Karpas-422 (cell line): ENCODE data around the gene TINAG. TPM values are rescaled to one million over a fixed set of nuclear protein-coding genes. Genes with fewer than 3 reads are reported as not detected.

Experiments
- DNase-seq: peaks from one replicate; pipeline ENCODE4 v3.0.0-alpha.2; 2015
- H2AFZ ChIP-seq: fragments of 200-600 bp; sonication (generic); 2 replicates; pipeline ENCODE4 v1.6.1; 2014; ENCODE audit warnings: antibody characterized with exemption, low read length, mixed read lengths
- H3K27ac ChIP-seq: fragments of 200-600 bp; sonication (generic); 2 replicates; pipeline ENCODE4 v1.5.1; 2014; ENCODE audit warnings: mild to moderate bottlenecking, low read length, moderate library complexity
- H3K27me3 ChIP-seq: fragments of 200-600 bp; sonication (generic); 2 replicates; pipeline ENCODE4 v1.6.1; 2014; ENCODE audit warnings: low read length, mixed read lengths
- H3K36me3 ChIP-seq: fragments of 200-600 bp; sonication (generic); 2 replicates; pipeline ENCODE4 v1.6.1; 2014; ENCODE audit warnings: low read length, mixed read lengths; ENCODE audit not compliant: insufficient read depth
- H3K4me1 ChIP-seq: fragments of 200-600 bp; sonication (generic); 2 replicates; pipeline ENCODE4 v1.6.1; 2014; ENCODE audit warnings: mild to moderate bottlenecking, low read length, mixed read lengths
- H3K4me2 ChIP-seq: fragments of 200-600 bp; sonication (generic); 2 replicates; pipeline ENCODE4 v1.6.1; 2014; ENCODE audit warnings: low read length, low read depth, mild to moderate bottlenecking; ENCODE audit not compliant: poor library complexity, severe bottlenecking
- H3K4me3 ChIP-seq: fragments of 200-600 bp; sonication (generic); 2 replicates; pipeline ENCODE4 v1.5.1; 2014; ENCODE audit warnings: mild to moderate bottlenecking, antibody characterized with exemption, low read length, mixed read lengths
- H3K79me2 ChIP-seq: fragments of 200-600 bp; sonication (generic); 2 replicates; pipeline ENCODE4 v1.6.1; 2014; ENCODE audit warnings: mild to moderate bottlenecking, low read length, mixed read lengths
- H3K9ac ChIP-seq: fragments of 200-600 bp; sonication (generic); 2 replicates; pipeline ENCODE4 v1.6.0; 2014; ENCODE audit warnings: low read length
- H3K9me2 ChIP-seq: fragments of 200-600 bp; sonication (generic), shearing (Covaris generic); replicated peaks from 2 replicates; pipeline ENCODE4 v1.6.0; 2014; ENCODE audit warnings: mild to moderate bottlenecking, low read length, moderate library complexity; ENCODE audit not compliant: insufficient read depth
- H3K9me3 ChIP-seq: fragments of 300-700, 200-600 bp; sonication (generic); 2 replicates; pipeline ENCODE4 v1.6.1; 2014; ENCODE audit warnings: low read length, mixed read lengths
- H4K20me1 ChIP-seq: fragments of 200-600 bp; sonication (generic); 2 replicates; pipeline ENCODE4 v1.6.1; 2014; ENCODE audit warnings: mild to moderate bottlenecking, antibody characterized with exemption, low read length, low read depth; ENCODE audit not compliant: insufficient read depth
- total RNA-seq: library from RNA; depleted of rRNA; stranded (reverse); fragments of >200 nt; shearing (Covaris generic); gene quantifications from 2 replicates; pipeline ENCODE4 v1.2.3, GENCODE V29; 2014; ENCODE audit warnings: low replicate concordance

The TINAG gene
- total RNA-seq, 1 experiment from 2014 or later, result not detected

DNA sequence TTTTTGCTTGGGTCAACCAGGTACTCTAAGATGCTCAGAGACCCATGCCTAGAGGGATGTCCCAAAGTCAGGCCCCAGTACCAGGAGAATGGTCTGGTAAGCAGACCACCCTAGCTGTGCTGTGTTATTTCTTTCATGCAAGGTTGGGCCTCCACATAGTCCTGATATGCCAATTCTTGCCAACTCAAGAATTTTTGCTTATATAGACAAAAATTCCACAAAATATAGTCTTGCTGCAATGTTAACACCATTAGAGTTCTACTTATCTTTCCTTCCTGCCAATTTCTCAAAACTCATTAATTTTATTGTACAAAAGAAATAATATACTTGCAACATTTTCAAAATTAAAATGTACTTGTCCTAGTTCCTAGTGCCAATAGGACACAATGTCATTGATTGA lies 33.9 kb upstream of the TINAG start:
- H3K9ac ChIP-seq, result no peak overlapping the region
- no peak overlapping the region for H3K4me2 ChIP-seq
- H3K27me3 ChIP-seq, result no peaks in the 10 kb centered on the region
- DNase-seq, result no peak
- no peaks in the 10 kb centered on the region for H4K20me1 ChIP-seq
- H3K79me2 ChIP-seq, result no peaks in the 10 kb centered on the region
- no peaks in the 10 kb centered on the region for H3K9me3 ChIP-seq
- H3K4me3 ChIP-seq, result no peak overlapping the region
- peaks cover 8% of the 10 kb centered on the region for H3K4me1 ChIP-seq
- no peaks in the 10 kb centered on the region for H3K36me3 ChIP-seq
- no peak overlapping the region for H2AFZ ChIP-seq
- no peak overlapping the region for H3K27ac ChIP-seq
- 0 out of 2 replicates have a peak, but pooled peaks cover 5% of the 10 kb centered on the region for H3K9me2 ChIP-seq

DNA sequence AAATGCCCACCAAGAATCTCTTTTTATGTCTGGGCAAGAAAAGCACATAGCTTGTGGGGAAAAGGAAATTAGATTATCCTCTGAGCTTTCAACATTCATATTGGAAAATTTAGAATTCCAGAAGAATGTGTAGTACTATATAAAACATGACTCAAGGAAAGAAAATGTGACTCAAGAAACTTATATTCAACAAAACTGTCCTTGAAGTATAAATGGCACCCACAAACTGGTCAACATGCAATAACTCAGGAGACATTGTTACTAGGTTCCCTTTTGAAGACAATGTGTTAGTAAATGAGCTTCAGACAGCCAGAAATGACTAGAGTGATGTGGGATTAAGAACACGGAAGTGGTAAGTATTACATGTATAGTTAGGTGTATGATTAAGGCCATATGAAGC lies 26.1 kb upstream of the TINAG start:
- H3K4me3 ChIP-seq, result no peak overlapping the region
- no peaks in the 10 kb centered on the region for H4K20me1 ChIP-seq
- H3K9me2 ChIP-seq, result no peaks in the 10 kb centered on the region
- H3K9ac ChIP-seq, result no peak overlapping the region
- DNase-seq, result no peak
- H3K27me3 ChIP-seq, result no peaks in the 10 kb centered on the region
- no peak overlapping the region for H3K27ac ChIP-seq
- H3K9me3 ChIP-seq, result no peaks in the 10 kb centered on the region
- no peaks in the 10 kb centered on the region for H3K79me2 ChIP-seq
- no peaks in the 10 kb centered on the region for H3K4me1 ChIP-seq
- no peaks in the 10 kb centered on the region for H3K36me3 ChIP-seq
- no peak overlapping the region for H2AFZ ChIP-seq
- no peak overlapping the region for H3K4me2 ChIP-seq

- no peaks in the 10 kb centered on the region for H3K9me3 ChIP-seq
- no peak for DNase-seq
- no peaks in the 10 kb centered on the region for H3K4me1 ChIP-seq
- H4K20me1 ChIP-seq, result no peaks in the 10 kb centered on the region
- no peaks in the 10 kb centered on the region for H3K27me3 ChIP-seq
- no peak overlapping the region for H3K9ac ChIP-seq
- H3K4me3 ChIP-seq, result no peak overlapping the region
- no peak overlapping the region for H2AFZ ChIP-seq
- no peaks in the 10 kb centered on the region for H3K79me2 ChIP-seq
- H3K4me2 ChIP-seq, result no peak overlapping the region
- no peaks in the 10 kb centered on the region for H3K36me3 ChIP-seq
- H3K27ac ChIP-seq, result no peak overlapping the region
- H3K9me2 ChIP-seq, result no peaks in the 10 kb centered on the region
These were observed 23.9 kb upstream of the TINAG start for GRCh38 chr6:54284161-54284860.

- H3K9me2 ChIP-seq, result no peaks in the 10 kb centered on the region
- H4K20me1 ChIP-seq, result no peaks in the 10 kb centered on the region
- no peaks in the 10 kb centered on the region for H3K9me3 ChIP-seq
- DNase-seq, result no peak
- H3K79me2 ChIP-seq, result no peaks in the 10 kb centered on the region
- H3K27ac ChIP-seq, result no peak overlapping the region
- H3K36me3 ChIP-seq, result no peaks in the 10 kb centered on the region
- no peaks in the 10 kb centered on the region for H3K4me1 ChIP-seq
- no peaks in the 10 kb centered on the region for H3K27me3 ChIP-seq
- no peak overlapping the region for H3K4me2 ChIP-seq
- no peak overlapping the region for H3K4me3 ChIP-seq
- no peak overlapping the region for H2AFZ ChIP-seq
- H3K9ac ChIP-seq, result no peak overlapping the region
These were observed 22.6 kb upstream of the TINAG start for GRCh38 chr6:54285595-54285994.

DNA sequence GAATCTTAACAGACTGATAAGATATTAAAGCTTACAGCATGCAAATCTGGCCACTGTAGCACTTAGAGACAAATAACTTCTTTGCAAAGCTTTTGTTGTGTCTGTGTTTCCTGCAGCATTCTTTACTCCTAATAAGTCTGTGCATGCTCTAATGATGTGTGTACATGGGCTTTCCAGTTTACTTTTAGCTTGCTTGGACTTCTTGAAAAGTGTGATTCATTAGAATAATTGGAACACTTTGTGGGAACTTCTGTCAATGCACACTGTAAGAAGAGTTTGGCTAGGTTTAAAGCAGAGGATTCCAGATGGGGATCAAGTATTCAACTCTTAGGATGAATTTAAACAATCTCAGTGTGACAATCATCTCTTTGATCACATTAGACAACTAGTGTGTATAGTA lies 22.1 kb upstream of the TINAG start:
- Histone ChIP-seq H4K20me1 (no peaks in the 10 kb centered on the region), H3K9me3 (no peaks in the 10 kb centered on the region), H3K4me2 (no peak overlapping the region), H3K36me3 (no peaks in the 10 kb centered on the region), H3K9ac (no peak overlapping the region), H3K27ac (no peak overlapping the region), H2AFZ (no peak overlapping the region), H3K9me2 (no peaks in the 10 kb centered on the region), H3K79me2 (no peaks in the 10 kb centered on the region), H3K27me3 (no peaks in the 10 kb centered on the region), H3K4me3 (no peak overlapping the region), H3K4me1 (peaks cover under 1% of the 10 kb centered on the region; the same call in 1 of the 2 replicates)
- no peak for DNase-seq

DNA sequence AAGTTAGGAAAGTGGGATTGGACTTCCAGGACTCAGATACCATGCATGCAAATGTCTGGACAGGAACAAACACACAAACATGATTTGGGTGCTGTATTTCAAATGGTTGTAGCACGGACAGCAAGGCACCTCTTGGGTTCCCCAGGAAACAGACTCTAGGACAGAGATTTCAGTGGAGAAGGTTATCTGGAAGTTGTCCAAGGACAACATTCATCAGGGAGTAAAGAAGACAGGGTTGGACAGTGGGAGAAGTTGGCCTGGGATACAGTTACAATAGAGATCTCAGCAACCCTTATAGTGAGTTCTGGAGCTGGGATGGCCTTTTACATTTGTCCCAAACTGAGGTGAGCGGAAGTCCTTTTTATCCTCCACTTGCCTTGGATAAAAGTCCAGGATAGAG lies 19.8 kb upstream of the TINAG start:
- Histone ChIP-seq H3K4me2 (no peak overlapping the region), H3K4me3 (no peak overlapping the region), H3K27ac (no peak overlapping the region), H3K79me2 (no peaks in the 10 kb centered on the region), H3K27me3 (no peaks in the 10 kb centered on the region), H4K20me1 (no peaks in the 10 kb centered on the region), H3K9ac (no peak overlapping the region), H3K9me2 (no peaks in the 10 kb centered on the region), H2AFZ (no peak overlapping the region), H3K36me3 (no peaks in the 10 kb centered on the region), H3K4me1 (peaks cover 3% of the 10 kb centered on the region; the same call in 1 of the 2 replicates), H3K9me3 (no peaks in the 10 kb centered on the region)
- no peak for DNase-seq

DNA sequence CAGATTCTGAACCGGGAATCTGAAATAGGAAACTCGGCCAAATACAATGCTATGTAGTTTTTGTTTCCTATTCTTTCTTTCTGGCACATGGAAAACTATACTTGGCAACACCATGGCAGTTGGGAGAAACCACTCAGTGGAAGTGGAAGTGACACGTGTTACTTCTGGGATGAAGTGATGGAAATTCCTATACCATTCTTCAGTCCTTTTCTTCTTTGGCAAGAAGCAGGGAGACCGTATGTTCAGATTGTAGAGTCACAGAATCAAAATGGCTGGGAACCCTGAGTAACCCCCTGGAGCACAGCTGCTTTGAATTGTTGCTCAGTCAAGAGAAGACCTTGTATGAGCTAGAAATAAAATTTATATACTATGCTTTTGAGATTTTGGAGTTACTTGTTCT lies 18.8 kb upstream of the TINAG start:
- H3K4me2 ChIP-seq, result no peak overlapping the region
- no peak for DNase-seq
- H2AFZ ChIP-seq, result no peak overlapping the region
- no peak overlapping the region for H3K4me3 ChIP-seq
- no peaks in the 10 kb centered on the region for H3K79me2 ChIP-seq
- H3K27me3 ChIP-seq, result no peaks in the 10 kb centered on the region
- no peaks in the 10 kb centered on the region for H3K9me2 ChIP-seq
- no peak overlapping the region for H3K9ac ChIP-seq
- no peaks in the 10 kb centered on the region for H3K9me3 ChIP-seq
- H3K4me1 ChIP-seq, result peaks cover 3% of the 10 kb centered on the region; the same call in 1 of the 2 replicates
- no peak overlapping the region for H3K27ac ChIP-seq
- H3K36me3 ChIP-seq, result no peaks in the 10 kb centered on the region
- H4K20me1 ChIP-seq, result no peaks in the 10 kb centered on the region

DNA sequence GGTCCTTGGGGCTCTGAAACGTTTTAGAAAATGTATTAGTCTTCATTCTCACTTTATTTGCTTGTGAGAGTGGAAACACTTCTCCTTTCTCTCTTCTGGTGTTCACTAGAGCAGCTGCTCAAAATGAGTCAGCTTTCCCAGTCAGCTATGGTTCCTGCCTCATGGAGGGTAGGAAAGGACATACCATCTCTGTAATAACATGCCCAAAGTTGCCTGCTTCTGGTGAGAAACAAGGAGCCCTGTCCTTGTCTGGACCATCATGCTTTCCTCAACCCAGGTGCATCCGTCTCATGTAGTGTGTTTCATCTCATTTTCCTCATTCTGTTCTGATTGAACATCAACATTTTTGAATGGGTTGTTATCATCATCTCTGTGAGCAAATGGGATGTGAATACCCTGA lies 17.1 kb upstream of the TINAG start:
- no peak for DNase-seq
- Histone ChIP-seq H3K9me3 (no peaks in the 10 kb centered on the region; the same call in 1 of the 2 replicates), H3K27me3 (no peaks in the 10 kb centered on the region), H3K79me2 (no peaks in the 10 kb centered on the region), H3K9me2 (no peaks in the 10 kb centered on the region), H3K36me3 (no peaks in the 10 kb centered on the region), H4K20me1 (no peaks in the 10 kb centered on the region), H3K4me1 (peaks cover 3% of the 10 kb centered on the region; the same call in 1 of the 2 replicates), H3K27ac (no peak overlapping the region), H2AFZ (no peak overlapping the region), H3K4me2 (no peak overlapping the region), H3K4me3 (no peak overlapping the region), H3K9ac (no peak overlapping the region)
